Stimulated activated CD4-positive, alpha-beta T cell treated with anti-CD3 and anti-CD28 coated beads, Interleukin-12 subunit alpha, Interleukin-12 subunit beta, amount 100 ng/mL, for 48 hours (primary cell): ENCODE data around the gene CACNA1C.
"Not testable (repeated sequence)": the region's sequence is repeated elsewhere in the genome, so short reads cannot be mapped to it uniquely, and the experiment has no call there.

Experiments used
- DNase-seq, 3 donors: peaks; one replicate each; pipeline ENCODE4 v3.0.0-alpha.2; 2020; ENCODE audit warnings: low read depth in 2 of 3, low spot score in 1 of 3

CACNA1C gene

GRCh38 chr12:2110127-2110526, 57.3 kb downstream of the CACNA1C start:
- no peak for DNase-seq

DNA sequence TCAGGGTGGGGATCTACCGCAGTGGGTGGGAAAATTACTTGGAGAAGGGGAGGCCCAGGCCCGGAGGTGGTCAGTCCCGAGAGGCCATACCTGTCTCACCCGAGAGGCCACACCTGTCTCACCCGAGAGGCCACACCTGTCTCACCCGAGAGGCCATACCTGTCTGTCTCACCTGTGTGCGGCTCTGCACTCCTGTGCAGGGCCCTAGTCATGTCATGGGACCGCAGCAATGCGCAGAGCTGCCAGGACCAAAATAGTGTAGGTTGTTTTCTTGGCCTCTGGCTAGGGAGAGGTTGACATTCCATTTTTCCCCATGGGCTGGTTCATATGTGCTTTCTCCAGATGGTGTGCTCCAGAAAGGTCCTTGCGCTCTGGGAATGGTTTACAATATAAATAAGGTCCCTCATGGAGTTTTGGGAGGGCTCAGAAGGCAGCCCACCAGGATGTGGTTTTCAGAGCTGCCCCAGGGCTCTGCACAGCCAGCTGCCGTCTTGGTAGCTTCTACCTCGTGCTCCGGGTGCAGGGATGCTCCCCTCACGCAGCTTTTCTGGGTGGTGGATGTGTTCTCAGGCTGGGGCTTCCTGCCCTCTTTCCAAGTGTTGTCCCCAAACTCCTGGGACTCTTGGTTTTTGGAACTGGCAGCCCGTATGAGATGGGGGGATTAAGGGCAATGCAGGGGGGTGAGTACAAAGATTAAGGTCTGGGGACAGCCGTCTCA, 58.2 kb downstream of the CACNA1C start:
- no peak for DNase-seq

DNA sequence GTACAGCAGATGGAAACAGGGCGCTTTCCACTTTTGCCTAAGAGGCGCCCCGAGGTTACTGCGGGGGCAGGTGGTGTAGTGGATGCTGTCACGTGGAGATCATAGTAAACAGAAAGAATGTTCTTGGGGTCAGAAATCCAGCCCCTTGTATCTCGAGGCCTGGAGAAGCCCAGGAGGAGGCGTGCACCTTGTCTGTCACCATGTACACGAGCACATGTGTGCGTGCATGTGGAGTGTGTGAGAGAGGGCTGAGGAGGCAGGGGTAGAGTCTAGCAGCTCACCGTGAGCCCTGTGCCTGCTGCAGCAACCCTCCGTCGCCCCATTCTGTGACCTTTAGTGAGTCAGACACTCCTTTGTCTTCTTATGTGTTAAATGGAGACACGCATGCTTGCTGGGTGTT, 59.0 kb downstream of the CACNA1C start:
- DNase-seq = no peak

GRCh38 chr12:2112401-2112800, 59.6 kb downstream of the CACNA1C start:
- DNase-seq = no peak

- DNase-seq = no peak
These were observed 60.5 kb downstream of the CACNA1C start for GRCh38 chr12:2113119-2113912.

- no peak for DNase-seq
These were observed 61.3 kb downstream of the CACNA1C start for GRCh38 chr12:2114071-2114470.

DNA sequence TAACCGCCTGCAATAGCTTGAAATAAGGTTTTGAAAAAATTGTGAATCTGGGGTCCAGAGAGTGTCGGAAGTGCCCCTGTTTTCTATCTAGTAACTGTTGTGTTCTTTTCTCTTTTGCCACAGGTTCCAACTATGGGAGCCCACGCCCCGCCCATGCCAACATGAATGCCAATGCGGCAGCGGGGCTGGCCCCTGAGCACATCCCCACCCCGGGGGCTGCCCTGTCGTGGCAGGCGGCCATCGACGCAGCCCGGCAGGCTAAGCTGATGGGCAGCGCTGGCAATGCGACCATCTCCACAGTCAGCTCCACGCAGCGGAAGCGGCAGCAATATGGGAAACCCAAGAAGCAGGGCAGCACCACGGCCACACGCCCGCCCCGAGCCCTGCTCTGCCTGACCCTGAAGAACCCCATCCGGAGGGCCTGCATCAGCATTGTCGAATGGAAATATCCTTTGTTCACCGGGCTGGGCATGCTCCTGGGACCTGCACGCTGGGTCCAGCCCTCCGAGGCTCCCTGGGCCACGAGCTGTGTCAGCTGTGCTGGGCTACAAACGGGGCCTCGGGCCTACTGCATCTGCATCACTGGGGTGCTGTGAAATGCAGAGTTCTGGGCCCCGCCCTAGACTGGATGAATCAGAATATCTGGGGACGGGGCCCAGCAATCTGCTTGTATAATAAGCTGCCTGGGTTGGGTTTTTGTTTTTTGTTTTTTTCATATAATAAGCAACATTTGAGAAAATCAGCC, 62.5 kb downstream of the CACNA1C start:
- no peak for DNase-seq

GRCh38 chr12:2117541-2117940, 64.8 kb downstream of the CACNA1C start:
- no peak for DNase-seq

DNA sequence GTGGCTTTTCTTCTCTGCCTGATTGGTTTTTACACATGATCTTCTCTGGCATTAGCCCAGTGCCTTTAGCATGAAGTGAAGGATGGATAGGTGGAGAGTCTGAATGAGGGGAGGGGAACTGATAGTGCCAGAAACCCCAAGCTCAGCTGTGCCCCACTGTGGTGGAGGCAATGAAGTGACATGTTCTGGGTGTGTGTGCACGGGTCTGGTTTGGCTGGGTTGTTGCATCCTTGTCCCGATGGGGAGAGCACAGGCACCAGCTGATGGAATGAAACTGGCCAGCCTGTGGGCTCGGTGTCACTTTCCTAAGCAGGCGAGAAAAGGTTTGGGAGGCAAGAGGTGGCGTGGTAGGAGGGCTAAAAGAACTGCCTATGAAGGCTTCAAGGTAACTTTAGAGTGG, 65.3 kb downstream of the CACNA1C start:
- no peak for DNase-seq

- no peak for DNase-seq
These were observed 65.9 kb downstream of the CACNA1C start for GRCh38 chr12:2118481-2119255.

DNA sequence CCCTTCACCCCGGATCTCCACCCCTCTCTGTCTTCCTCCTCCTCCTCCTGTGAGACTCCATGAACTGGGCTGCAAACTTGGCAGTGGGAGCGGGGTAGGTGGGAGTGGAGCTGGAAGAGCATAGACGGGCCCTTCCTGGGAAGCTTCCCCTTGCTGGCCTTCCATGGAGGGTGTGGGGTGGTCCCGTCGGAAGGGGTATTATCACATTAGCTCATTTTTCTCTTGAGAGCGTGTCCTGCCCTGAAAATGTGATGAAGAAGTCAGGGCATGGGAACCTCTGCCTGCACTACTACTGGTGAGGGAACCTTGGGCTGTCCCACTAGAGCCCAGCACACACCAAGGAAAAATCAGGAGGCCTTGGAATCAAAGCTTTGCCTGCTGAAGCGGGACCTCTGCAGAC, 66.5 kb downstream of the CACNA1C start:
- DNase-seq = no peak

DNA sequence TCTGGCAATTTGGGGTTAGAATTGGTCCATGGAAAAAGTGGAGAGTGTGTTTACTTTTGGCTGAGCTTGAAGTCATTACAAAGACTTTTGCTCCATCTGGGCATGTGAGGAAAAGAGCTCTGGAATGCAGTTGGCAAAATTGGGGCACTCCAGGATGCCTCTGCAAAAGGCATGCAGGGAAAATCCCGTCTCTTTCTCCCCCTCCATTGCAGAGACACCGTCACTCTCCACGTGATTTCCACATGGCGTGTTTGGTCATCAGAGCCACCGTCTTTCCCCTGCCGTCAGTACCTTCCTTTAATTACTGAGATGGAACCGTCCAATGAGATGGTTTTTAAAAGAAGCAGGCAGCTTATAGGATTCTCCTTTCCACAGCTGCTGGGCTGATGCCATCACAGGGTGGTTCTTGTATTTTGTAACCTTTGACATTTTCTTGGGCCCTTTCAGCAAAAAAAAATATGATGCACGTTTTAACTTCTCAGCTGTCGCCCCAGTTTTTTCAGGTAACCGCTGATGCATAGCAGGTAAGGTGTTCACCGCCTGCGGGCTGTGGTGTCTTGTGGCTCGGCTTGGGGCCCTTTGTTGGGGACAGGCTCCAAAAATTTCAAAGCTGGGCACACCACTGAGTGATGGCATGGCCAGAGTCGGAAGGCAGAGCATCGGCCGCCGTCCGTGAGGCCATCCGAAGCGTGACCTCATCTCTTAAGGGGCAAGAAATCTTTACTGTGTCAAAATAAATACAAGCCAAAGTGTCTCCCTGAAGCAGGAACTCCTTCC, 68.4 kb downstream of the CACNA1C start:
- no peak for DNase-seq

DNA sequence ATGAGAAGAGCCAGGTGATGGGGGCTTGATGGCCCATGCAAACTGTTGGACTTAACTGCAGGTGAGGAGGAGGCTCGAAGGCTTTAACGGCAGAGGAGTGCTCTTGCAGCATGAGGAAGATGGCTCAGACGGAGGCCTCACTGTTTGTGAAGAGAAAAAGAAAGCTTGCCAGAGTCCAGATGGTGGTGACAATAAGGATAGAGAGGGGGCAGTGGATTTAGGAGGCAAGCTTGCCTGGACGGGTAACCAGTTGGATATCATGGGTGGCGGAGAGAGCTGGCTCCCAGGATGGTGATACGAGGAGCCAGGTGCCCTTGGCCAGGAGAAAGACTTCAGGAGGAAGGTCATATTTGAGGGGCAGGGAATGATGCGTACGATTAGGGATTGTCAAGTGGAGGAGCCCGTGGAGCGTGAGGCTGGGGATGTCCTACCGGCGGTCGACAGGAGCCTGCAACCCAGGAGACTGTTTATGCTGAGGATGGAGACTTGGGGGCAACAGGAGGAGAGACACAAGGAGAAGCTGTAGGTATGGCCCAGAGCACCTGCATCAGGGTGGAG, 71.8 kb downstream of the CACNA1C start:
- no peak for DNase-seq

- no peak for DNase-seq
These were observed 73.1 kb downstream of the CACNA1C start for GRCh38 chr12:2125651-2126522.

- no peak for DNase-seq
These were observed 74.1 kb downstream of the CACNA1C start for GRCh38 chr12:2126676-2127406.

DNA sequence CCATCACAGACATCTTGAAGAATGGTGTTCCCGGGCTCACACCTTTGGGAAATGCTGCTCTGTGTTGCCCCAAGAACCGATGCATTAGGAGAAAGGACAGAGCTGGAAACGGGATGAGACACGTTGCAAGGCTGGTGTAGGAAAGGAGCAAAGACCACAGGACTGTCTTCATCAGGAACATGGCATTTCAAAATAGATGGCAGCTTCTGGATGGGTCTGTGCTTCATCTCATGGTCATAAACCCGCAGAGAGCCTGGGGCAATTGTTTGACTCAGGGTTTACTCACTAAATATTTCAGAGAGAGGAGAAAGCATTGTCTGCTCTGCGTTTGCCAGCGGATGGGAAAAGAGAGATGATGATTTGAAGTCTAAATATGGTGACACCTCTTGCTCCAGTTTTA, 76.3 kb downstream of the CACNA1C start:
- no peak for DNase-seq

- DNase-seq = not testable (repeated sequence)
These were observed 83.1 kb downstream of the CACNA1C start for GRCh38 chr12:2135661-2136418.

GRCh38 chr12:2136901-2137300, 84.1 kb downstream of the CACNA1C start:
- DNase-seq = no peak
